HG02970 (cell line): ENCODE measurements around the gene BHLHA9.
"Not testable (repeated sequence)": the region's sequence is repeated elsewhere in the genome, so short reads cannot be mapped to it uniquely, and the experiment has no call there.

Experiments
- ATAC-seq: cut with Tn5 transposase; IDR thresholded peaks from one replicate; pipeline ENCODE4 v1.9.1; 2021; ENCODE audit warnings: mild to moderate bottlenecking, moderate library complexity, moderate number of reproducible peaks; ENCODE audit not compliant: unreplicated experiment, low FRiP score

Gene BHLHA9

DNA sequence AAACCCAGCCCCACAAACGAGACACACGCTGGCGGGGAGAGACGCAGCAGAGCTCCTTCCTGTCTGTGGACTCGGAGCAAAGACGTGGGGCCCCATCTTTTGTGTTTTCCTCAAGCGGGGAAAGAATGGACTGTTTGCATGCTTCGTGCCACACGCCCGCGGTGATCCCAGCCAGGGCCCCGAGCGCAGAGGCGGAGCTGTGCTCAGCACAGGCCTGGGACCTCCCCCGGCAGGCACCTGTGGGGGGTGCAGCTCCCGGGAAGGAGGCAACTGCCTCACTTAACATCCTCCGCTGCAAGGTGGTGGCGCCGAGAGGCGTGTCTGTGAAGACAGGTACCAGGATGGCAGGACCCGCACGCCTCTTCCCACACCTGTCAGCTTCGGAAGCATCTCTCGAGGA, 28.4 kb downstream of the BHLHA9 start:
- no peak for ATAC-seq

DNA sequence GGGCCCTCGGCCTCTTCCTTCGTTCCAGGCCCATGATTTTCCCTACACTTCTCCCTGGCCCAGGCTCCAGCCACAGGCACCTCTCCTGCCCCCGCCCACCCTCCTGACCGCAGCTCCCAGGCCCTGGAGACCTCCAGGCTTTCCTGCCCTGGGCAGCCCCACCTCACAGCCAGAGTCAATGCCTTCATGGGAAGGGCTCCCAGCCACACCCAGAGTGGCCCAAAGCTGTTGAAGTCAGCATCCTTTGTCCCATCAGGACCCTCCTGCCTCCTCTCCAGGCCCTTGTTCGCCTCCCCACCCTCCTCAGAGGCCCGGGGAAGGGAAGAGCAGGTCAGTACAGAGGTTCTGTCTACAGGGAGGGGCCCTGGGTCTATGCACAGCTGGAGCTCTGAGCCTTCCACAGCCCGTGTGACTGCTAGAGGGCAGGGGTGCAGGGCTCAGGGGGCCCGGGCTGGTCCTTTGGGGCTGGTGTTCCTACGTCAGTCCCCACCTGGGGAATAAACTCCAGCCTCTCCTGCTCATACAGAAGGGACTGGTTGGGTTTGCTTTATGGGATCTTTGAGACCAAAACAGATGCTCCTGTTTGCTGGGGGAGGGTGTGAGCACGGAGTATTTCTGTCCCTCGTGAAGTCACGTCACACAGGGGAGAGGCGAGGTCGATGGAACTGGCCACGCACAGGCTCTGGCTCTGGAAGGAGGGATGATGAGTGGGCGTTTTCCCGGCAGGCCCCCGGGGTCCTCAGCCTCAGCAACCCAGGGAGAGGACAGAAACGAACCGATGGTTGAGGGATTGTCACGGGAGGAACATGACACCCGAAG, 29.5 kb downstream of the BHLHA9 start:
- ATAC-seq = no peak

DNA sequence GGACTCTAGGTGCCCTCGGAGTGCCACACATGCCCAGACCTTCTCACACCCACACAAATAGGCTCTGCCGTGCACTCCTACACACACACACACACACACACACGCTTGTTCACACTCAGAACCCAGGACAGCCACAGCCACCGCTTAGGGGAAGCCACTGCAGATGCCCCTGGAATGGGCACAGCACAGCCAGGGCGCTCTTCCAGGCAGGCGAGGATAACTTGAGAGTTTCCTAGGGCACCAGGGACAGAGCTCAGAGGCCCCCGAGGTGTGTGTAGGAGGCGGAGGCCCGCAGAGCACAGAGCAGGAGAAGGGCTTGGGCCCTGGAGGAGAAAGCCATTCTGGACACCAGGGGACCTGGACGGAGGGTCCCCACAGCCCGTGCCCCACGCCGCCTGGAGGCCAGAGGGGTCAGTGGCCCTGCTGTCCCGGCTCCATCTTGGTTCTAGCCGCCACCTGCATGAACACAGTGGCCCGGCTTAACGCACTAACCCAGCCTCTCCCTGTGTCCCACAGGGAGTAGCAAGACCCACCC, 30.2 kb downstream of the BHLHA9 start:
- no peak for ATAC-seq

DNA sequence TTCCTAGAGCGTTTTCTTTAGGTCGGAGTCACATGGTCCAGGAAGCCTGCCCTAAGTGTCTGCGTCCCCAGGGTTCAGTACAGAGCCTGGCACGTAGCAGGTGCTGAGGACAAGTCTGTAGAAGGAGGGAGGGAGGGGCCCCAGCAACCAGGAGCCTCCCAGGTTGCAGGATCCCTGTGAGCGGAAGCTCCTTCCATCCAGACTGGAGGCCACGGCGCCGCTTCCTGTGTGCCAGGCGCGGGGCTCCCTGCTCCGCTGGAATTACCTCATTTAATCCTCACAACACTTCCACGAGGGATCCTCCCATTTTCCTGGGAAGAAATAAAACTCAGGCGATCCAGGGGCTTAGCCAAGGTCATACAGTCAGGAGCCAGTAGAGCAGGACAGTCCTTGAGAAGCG, 31.3 kb downstream of the BHLHA9 start:
- ATAC-seq = no peak

DNA sequence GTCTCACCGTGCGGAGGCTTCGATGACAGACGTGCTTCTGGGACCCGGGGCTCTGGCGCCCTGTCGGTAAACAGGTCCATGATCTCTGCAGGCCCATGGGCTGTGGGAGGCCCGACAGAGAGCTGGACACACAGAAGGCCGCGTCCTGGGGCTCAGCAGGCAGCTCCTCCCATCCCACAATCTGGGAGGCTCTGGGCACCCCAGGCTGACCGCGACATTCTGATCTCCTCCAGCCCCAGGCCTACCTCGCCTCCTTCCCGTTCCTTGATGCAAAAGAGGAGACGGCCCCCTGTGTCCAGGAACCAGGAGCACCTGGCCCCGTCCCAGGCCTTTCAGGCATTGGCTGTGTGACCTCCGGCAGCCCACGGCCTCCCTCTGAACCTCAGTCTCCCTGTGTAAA, 32.5 kb downstream of the BHLHA9 start:
- no peak for ATAC-seq

DNA sequence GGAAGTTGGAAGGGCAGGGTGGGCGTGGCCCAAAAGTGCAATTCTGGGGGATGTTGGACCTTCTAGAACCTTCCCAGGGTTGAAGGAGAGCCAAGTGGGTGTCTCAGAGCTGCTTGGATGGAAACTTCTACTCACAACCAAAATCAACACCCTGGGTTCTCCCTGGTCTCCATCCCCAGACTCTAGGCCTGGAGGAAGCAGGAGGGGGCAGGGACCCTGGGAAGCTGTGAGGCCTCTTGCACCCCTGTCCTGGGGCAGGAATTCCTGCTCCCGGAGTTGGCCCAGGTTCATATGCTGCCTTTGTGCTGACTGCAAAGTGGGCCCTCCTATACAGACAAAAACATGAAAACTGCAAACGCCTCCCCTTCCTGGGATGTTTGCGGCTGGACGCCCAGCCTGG, 34.3 kb downstream of the BHLHA9 start:
- ATAC-seq = no peak

DNA sequence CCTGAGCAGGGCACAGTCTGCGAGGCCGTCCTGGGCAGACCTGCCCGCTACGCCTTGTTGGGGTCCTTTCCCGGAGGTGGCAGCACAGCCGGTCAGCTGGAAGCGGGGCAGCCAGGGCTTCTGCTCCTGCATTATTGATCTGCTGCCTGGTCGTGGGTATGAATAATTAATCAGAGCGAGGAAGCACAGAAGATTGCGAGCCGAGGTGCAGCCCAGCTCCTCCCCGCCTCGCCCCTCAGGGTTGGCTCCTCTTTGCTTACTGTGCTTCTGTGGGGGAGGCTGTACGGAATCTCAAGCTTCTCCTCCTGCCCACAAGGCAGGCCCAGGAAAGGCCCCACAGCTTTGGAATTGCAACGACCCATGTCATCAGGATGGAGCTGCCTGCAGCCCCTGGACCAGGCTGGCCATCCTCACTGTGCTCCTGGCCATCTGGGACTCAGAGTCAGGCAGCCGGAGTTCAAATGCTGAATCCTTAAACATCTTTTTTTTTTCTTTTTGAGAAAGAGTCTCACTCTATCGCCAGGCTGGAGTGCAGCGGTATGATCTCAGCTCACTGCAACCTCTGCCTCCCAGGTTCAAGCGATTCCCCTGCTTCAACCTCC, 34.8 kb downstream of the BHLHA9 start:
- no peak for ATAC-seq

DNA sequence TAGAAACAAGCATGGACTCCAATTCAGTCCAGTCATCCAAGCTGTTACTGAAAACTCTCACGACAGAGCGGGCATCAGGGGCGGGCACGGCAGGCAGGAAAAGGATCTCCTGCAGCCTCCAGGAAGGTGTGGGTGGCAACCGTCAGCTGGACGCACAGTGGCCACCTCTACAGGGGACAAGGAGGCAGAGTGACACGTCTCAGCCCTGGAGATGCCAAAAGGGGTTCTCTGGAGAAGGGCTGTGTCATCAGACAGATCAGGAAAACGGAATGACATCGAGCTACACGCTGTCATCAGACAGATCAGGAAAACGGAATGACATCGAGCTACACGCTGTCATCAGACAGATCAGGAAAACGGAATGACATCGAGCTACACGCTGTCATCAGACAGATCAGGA, 37.6 kb downstream of the BHLHA9 start:
- not testable (repeated sequence) for ATAC-seq

DNA sequence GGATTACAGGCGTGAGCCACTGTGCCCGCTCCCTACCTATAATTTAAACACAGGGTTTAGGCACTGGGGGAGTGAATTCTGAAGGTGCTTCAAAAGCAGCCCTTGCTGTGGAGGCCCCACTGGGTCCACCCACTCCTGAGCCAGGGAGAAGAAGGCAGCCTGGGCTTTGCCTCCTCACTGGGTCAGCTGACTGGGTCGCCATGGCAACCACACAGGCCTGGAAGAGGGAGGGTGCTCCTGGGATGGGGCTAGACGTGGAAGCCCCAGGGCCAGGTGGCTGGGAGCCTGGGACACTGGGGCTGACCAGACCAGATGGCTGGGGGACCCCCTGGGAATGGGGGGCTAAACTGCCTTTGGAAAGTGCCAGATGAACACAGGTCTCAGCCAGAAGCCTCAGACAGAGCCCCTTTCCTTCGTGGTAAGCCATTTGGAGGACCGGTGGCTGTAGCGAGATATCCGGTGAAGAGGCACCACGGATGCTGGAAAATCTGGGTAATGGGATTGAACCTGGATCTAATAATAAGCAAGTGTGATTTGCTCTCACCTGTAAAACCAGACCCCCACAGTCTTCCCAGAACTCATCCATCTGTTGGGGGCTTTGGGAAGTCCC, 42.1 kb downstream of the BHLHA9 start:
- no peak for ATAC-seq

DNA sequence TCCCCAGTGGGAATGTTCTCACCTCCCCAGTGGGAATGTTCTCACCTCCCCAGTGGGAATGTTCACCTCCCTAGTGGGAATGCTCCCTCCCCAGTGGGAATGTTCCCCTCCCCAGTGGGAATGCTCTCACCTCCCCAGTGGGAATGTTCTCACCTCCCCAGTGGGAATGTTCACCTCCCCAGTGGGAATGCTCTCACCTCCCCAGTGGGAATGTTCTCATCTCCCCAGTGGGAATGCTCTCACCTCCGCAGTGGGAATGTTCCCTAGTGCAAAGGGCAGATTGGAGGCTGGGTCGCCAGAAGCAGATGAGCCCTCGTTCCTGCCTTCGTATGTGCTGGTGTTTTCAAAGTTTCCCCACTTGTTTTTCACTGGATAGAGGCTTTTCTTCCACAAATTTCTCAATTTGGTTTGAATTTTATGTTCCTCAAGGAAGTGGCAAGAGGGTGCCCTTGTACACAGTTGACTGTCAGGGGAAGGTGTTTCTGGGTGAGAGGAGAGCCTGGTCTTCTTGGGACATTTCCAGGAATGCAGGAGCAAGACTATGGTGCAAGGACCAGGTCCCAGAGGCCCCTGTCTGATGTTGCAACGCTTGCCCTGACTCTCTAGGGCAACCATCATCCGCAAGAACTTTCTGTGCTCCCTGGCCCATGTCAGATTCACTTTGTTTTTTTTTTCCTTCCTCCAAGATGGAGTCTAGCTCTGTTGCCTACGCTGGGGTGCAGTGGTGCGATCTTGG, 43.2 kb downstream of the BHLHA9 start:
- no peak for ATAC-seq

DNA sequence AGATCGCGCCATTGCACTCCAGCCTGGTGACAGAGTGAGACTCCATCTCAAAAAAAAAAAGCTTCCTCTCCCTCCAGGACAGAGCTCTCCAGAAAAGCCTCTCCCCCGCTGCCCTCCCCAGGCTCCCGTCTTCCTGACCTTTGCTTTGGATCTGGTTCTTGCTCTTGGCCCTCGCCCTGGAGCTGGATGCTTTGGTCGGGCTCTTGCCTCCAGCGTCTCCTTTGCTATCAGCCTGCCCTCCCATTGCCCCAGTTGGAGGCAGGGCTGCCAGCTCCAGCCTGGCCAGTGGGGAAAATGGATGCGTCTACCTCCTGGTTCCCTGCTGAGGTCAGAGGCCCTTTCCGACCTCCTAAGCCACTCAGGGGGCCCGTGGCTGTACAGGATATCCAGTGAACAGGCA, 45.2 kb downstream of the BHLHA9 start:
- no peak for ATAC-seq

DNA sequence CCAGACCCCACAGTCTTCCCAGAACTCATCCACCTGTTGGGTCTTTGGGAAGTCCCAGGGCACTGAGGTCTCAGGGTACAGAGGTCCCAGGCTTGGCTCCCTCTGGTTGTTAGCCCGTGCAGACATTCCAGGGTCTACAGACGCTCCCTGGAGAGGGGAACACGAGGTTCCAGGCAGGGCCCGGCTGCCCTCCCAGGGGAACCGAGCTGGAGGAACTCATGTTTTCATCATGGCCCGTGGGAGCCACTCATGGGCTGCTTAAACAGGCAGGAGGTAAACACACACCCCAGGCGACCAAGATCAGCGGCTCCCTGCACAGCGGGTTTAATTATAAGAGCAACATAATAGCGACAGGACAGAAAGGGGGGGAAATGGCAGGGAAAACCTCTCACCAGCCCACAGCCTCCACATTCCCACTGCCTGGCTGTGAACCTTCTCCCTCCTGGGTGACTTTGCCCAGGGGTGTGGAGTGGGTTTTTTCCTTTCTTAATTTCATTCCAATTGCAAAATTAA, 45.7 kb downstream of the BHLHA9 start:
- ATAC-seq = no peak
